HG03064 (cell line): ENCODE data around the gene ORAI2.
"Not testable (repeated sequence)": the region's sequence is repeated elsewhere in the genome, so short reads cannot be mapped to it uniquely, and the experiment has no call there.

Experiments
- ATAC-seq: cut with Tn5 transposase; IDR thresholded peaks from one replicate; pipeline ENCODE4 v1.9.1; 2021; ENCODE audit warnings: low read depth; ENCODE audit not compliant: unreplicated experiment

ORAI2 gene

DNA sequence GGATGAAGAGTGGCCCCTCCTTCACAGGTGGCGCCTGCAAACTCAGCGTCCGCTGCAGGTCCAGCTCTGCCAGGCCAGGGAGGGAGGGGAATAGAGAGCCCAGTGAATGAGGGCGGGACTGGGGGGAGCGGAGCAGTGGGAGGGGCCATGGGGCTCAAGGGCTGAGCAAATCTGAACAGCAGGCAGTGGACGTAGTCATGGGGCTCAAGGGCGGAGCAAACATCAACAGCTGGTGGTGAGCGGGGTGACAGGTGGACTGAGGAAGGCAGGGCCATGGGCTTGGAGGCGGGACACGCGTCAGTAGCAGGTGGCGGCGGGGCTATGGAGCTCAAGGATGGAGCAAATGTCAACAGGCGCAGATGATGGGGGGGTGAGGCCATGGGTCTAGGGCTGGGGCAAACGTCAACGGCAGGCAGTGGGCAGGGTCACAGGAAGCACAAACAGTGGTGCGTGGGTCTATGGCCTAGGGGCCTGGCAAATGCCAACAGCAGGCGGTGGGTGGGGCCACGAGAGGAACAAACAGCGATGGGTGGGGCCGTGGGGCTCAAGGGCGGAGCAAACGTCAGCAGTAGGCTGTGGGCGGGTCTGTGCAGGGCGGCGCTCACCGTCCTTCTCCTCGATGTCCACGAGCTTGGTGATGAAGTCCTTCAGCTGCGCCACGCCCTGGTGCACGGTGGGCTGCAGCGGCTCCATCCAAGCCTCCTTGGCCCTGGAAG lies 60.0 kb downstream of the ORAI2 start:
- peak; percentile 31 for ATAC-seq

GRCh38 chr7:102494026-102494425 lies 60.7 kb downstream of the ORAI2 start:
- ATAC-seq: peak; percentile 4

DNA sequence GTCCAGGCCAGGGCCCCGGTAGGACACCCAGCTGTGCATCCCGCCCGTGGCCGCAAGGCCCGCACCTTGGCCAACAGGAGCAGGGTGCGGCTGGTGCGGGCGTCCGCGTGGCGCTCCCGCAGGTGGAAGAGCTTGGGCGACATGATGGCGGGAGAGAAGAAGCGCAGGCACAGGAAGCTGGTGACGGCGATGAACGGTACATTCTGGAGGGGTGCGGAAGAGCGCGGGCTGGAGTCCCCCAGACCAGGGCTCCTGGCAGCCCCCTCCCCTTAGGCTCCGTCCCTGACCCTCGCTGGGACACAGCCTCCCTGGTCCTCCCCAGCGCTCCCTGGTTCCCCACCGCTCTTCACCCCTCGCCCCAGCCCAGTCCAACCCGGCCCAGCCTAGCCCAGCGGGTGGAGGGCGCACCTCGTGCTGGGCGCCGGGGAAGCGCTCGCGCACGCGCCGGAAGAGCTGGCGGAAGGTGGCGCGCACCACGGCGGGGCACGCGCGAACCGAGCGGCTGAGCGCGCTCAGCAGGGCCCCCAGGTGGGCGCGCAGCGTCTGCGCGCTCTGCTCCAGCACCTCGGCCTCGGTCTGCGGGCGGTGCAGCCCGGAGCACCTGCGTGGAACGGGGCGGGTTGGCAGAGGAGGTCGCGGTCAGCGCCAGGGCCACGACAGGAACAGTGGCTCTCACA lies 61.2 kb downstream of the ORAI2 start:
- peak; percentile 64 for ATAC-seq

DNA sequence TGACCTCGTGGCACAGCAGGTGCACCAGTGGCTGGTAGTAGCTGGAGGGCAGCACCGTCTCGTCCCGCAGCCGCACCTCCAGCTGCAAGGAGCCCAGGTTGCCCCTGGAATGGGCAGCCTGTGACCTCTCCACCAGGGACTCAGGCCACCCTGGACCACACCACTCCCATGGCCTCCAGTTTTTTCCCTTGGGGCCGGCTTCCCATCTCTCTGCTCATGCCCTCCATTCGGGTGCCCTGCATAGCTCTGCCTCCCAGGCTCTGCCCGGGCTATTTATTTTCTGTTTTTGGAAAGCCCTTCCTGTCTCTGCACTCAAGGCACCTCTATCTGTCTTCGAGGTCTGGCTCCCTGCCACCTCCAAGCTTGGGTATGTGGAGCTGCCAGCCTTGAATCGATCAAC lies 63.5 kb downstream of the ORAI2 start:
- ATAC-seq: not testable (repeated sequence)

GRCh38 chr7:102497308-102497707 lies 63.9 kb downstream of the ORAI2 start:
- not testable (repeated sequence) for ATAC-seq

DNA sequence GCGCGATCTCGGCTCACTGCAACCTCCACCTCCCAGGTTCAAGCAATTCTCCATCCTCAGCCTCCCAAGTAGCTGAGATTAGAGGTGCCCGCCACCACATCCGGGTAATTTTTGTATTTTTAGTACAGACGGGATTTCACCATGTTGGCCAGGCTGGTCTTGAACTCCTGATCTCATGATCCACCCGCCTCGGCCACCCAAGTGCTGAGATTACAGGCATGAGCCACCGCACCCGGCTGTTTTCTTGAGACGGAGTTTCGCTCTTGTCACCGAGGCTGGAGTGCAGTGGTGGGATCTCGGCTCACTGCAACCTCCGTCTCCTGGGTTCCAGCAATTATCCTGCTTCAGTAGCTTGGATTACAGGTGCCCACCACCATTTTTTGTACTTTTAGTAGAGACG lies 64.9 kb downstream of the ORAI2 start:
- not testable (repeated sequence) for ATAC-seq

DNA sequence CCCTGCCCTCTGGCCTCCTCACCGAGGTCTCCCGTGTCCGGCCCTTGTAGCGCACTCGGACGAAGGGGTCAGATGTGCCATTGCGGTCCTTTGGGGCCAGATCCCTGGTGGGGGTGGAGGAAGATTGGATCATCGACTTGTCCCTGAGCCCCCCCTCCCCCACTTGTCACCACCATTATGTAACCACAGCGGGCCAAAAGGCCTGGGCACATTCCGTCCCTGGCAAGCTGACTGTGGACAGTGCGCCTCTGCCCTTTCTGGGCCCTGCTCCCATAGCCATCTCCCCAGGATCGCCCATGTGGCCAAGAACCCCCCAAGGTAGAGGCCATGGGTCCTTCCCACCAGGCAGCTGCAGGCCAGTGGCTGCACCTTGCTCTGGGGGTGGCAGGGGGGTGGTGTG lies 69.8 kb downstream of the ORAI2 start:
- not testable (repeated sequence) for ATAC-seq

DNA sequence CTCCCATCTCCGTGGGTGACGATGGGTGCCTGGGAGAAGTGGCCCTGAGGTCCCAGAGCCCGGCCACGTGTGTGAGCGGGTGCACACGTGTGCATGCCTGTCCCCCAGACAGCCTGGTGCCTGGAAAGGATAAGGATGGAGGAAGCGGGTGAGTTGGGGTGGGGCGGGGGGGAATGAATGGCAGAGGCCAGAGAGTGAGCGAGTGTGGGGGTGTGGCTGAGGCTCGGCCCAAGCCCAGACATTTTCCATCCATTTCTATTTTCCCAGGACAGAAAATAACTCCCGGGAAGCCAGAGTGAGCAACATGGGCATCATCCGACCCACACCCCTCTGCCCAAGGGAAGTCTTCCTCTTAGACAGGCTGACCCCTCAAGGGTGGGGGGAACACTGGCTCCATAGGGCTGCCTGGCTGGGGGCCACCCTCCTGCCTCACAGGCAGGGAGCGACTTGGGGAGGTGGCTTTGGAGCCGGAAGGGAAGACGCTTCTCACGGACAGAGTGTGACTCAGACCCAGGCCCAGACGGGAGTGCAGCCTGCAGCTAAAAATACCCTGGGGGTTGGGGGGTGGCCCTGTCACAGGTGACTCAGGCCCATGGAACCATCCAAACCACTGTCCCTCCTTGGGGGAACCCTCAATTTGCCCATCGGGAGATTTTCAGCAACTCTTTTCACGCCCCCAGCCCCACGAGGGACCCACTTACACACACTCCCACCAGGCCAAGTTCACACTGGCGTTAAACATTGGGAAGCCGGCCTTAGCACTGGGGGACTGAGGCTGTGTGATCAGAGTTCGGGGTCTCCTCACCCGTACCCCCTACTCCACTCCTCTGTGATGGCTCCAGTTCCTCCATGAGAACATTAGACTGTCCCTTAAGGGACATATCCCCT lies 72.2 kb downstream of the ORAI2 start:
- not testable (repeated sequence) for ATAC-seq
